Measurements from ENCODE around the gene PALLD.

PALLD gene

DNA sequence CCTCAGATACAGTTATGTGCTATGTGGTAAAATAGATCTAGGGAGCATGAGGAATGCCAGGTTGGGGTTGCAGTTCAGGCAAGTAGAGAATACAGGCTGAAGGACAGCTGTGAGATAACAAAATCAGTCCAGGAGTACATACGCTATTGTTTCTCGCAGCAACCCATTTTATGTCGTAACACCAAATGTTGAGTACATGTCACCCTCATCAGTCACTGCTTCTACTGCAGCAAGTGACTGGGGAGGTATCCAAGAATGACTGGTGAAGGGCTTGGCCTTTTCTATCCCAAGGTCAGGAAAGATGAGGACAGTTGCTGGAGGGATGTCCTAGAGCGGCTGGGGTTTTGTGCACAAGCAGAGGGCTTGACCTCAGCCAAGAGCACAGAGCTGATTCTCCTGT lies 341.1 kb downstream of the PALLD start:
- FAIRE-seq = no peak

DNA sequence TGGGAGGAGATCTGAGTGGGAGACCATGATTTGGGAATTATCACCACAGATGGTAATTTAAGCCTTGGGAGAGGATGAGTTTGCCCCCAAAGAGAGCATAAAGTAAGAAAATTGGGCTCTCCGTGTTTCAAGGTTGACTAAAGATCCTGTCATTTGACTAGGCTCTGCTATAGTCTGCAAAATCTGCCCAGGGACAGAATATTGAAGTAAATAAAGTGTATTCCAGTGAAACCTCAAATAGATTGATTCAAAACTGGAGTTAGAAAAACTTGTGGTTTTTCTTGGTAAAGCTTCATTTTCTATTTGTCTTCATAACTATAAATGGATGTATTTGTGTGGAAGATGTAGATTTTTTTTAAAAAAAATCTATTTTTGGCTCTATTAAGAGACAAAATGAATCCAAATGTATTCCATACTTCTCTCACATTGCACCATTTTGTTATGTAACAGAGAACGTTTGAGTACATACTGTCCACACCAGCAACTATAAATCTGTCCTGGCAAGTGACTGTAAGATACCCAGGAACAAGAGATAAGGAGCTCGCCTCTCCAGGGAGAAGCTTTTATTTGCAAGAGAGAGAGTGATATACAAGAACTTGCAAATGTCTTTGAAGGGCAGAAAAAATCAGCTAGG lies 343.0 kb downstream of the PALLD start:
- FAIRE-seq = no peak

GRCh38 chr4:168840392-168840763 lies 343.5 kb downstream of the PALLD start:
- no peak for FAIRE-seq

GRCh38 chr4:168841000-168841671 lies 344.3 kb downstream of the PALLD start:
- no peak for FAIRE-seq

- FAIRE-seq = no peak
These were observed 344.8 kb downstream of the PALLD start for GRCh38 chr4:168841672-168842019.

DNA sequence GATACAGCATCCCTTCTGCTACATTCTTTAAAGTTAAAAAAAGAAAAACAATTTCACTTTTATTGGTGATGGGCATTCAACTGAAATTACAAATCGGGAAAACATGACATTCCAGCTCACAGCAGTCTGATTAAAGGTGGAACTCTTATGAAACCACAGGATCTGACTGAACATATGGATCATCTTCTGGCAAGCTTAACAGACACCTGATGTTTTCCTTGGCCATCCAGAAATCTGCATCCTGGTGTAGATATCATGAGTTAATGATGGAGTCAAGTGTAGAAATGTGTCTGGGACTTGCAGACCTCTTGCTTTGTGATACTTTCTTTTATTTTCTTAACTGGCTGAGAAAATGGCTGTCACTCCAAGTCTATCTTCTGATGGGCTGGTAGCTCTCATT lies 345.3 kb downstream of the PALLD start:
- FAIRE-seq = no peak

DNA sequence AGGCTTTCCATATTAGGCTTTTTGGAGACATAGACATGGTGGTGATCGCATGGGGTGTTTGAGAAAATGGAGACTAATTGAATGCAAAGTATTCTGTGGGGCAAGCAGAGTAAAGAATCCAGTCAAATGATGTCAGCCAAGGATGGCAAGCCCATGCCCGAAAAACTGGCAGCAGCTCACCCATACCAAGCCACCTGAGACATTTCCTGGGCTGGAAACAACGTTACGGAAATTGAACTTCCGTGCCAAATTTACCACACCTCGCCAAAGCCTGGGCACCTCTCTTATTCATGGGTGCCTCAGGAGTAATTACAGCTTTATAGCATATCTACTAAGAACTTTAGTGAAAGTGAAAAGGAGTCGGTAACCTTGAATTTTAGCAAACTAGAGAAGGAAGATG lies 346.8 kb downstream of the PALLD start:
- FAIRE-seq = no peak

DNA sequence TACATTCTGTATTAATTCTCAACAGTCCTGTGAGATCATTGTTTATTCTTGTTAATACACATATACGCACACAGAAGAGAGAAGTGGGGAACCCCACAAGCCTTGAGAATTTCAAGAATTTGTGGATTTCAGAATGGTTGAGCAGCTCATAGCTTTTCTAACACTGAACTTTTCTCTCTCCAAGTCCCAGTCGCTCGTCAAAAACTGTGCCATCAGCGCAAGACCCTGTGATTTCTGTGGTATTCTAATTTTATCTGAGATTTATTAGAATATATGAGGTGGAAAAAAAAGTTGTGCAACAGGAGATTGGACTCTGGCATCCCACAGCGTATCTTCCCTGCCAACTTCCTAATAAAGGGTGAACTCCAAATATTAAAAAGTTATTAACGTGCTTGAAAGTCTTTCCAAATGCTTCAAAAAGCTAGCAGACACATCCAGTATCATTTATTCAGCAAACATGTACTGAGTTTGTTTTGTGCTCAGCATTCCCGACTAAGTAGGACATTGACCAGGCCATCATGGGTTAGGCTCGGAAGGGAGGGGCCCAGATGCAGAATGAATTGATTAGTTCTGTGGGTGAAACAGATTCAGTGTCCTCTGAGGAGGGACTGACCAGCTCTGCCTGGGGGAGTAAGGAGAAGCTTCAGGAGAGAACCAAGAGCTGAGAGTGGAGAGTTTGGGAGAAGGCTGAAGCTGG lies 347.6 kb downstream of the PALLD start:
- no peak for FAIRE-seq

GRCh38 chr4:168845897-168846296 lies 349.0 kb downstream of the PALLD start:
- no peak for FAIRE-seq

GRCh38 chr4:168846414-168846813 lies 349.6 kb downstream of the PALLD start:
- no peak for FAIRE-seq

DNA sequence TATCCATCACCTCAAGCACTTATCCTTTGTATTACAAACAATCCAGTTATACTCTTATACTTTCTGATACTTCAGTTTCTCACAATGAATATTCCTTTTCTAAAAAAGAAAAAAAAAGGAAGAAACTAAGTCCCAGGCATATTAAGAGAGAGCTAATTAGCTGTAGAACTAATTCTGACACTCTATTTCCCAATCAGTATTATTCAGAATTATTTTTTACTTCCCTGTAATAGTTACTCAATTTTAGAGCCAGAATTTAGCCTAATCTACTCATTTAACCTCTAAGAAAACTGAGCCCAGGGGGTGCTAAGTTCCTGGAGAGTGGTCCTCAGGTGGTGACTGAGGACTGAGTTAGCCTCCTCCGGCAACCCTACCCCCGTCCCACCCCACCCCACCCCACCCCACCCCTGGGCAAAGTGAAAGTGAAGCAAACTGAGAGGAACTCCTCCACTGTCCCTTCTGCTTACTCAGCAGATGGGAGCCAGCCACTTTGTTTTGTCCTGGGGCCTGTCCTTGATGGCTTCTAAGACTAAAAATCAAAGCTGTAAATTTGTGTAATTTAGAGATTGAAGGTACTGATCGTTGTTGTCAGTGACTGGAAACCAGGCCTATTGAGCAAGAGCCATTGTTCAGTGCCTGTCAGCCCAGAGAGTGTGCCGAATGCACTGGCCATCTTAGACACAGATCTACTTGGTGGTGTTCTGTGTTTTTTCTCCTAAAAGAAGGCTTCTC lies 351.1 kb downstream of the PALLD start:
- peak; percentile 44 for FAIRE-seq

DNA sequence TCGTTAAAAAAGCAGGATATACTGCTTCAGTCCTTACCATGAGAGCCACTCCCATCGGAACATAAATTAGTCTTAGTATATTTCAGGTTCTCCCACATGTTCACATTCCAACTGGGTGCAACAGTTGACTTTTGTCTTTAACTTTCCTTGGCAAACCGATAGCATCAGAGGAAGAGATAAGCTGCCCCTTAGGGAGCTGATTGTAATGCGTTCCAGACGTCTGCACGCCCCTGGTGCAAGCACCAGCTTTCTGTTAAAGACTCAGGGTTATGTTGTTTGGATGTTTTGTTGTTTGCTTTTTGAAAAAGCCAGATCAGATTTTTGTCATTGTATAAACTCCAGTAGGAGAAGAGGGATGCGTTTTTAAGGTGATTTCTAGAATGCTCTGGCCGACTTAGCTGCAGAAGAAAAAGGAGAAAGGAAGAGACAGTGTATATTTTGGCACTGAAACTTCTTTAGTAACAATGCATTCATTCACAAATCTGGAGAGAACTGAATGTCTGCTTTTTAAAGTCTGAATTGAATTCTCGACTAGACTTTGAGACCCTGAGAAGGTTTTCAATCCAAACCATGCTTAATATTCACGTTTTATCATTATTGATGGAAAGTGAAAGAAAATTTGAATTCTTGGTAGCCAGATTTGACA lies 352.3 kb downstream of the PALLD start:
- FAIRE-seq = peak; percentile 98

- FAIRE-seq = no peak
These were observed 353.1 kb downstream of the PALLD start for GRCh38 chr4:168849997-168850396.

DNA sequence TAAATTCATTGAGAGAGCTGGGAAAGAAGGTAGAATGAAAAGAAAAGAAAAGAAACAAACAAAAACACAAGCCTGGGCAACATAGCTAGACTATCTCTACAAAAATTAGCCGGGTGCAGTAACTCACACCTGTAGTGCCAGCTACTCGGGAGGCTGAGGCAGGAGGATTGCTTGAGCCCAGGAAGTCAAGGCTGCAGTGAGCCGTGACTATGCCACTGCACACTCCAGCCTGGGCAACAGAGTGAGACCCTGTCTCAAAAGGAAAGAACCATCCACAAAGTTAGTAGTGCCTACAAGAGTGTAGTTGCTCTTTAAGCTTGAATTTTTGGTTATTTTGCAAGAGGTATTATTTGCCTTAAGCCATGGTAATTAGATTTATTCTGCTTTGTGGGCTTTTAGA lies 355.5 kb downstream of the PALLD start:
- FAIRE-seq = no peak

- FAIRE-seq = no peak
These were observed 356.3 kb downstream of the PALLD start for GRCh38 chr4:168852933-168853713.

DNA sequence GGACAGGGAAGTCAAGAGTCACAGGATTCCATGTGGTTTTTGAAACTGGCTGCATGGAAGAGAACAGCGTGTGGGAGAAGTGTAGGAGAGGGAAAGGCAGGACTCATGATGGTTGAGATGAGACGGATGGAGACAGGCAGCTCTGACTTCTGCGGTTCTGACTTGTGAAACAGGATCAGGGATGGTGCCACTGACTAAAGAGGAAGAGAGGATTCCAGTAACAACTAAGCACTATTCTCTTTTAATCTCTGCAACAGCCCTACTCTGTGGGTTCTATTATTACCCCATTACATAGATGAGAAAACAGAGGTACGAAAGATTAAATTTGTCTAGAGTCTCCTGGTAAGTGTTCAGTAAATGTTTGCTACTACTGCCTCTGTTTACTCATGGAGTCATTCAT lies 356.9 kb downstream of the PALLD start:
- no peak for FAIRE-seq

GRCh38 chr4:168854350-168854921 lies 357.6 kb downstream of the PALLD start:
- FAIRE-seq = no peak

DNA sequence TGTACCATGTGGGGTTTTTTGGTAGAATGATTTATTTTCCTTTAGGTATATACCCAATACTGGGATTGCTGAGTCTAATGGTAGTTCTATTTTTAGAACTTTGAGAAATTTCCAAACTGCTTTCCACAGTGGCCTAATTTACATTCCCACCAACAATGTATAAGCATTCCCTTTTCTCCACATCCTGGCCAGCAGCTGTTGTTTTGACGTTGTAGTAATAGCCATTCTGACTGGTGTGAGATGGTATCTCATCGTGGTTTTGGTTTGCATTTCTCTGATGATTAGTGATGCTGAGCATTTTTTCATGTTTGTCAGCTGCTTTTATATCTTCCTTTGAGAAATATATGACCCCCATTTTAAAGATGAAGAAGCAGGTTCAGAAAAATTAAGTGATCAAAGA lies 359.5 kb downstream of the PALLD start:
- no peak for FAIRE-seq

DNA sequence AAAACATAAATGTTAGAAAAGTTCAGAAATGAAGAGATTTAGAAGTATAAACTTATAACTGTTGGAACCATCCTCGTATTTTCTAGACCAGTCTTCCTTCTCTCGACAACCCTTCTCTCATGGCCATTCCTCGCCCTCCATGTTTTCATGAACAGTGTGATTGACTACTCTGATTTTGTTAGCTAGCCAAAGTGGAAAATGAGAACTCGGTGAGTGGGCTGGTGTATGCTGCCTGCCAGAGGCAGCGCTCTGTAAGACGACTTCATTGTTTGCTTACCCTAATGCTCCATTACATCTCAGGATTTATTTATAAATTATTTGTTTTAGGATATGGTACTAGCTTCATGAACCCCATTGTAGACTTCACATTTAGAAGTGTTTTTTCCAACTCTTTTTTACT lies 360.2 kb downstream of the PALLD start:
- no peak for FAIRE-seq

GRCh38 chr4:168857546-168858314 lies 360.9 kb downstream of the PALLD start:
- no peak for FAIRE-seq

DNA sequence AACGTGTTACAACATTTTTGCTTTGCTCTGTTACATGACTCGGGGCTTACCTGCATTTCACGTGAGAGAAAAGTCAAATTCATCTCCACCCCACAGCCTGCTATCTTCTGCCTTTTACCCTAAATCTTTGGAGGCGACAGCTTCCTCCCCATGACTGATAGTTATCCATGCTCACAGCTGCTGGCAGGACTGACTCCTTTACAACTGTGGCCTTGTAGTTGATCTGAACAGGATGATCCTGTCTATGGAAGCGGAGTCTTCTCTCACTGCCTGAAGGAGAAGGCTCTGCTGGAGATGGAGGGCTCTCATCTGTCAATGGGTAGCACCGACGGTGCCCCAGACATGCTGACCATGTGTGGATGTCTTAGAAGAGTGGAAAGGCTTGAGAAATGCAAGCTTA lies 362.2 kb downstream of the PALLD start:
- no peak for FAIRE-seq
